WTC11 (cell line): ENCODE data around the gene P3H2. TPM values are rescaled to one million over a fixed set of nuclear protein-coding genes. Genes with fewer than 3 reads are reported as not detected.
A peak's percentile ranks its signal among the peaks of the same experiment; 100 is the strongest.

Experiments
- ATAC-seq: fragments of 200-7000 bp; cut with Tn5 transposase; 2 replicates; pipeline ENCODE4 v1.10.0; 2021; ENCODE audit warnings: mild to moderate bottlenecking, moderate library complexity
- CTCF ChIA-PET: fragments of 300-600 bp; sonication (Branson Sonifier 250); formaldehyde crosslinking; loops from one replicate; lab custom pipeline; 2021; ENCODE audit warnings: antibody characterized with exemption; lab: Charles Lee
- POLR2A ChIA-PET: fragments of 350-600 bp; sonication (Branson Sonifier 250); formaldehyde crosslinking; loops from one replicate; lab custom pipeline; 2021; ENCODE audit warnings: antibody characterized with exemption; lab: Charles Lee
- DNase-seq: peaks from one replicate; pipeline ENCODE4 v3.0.0; 2021; ENCODE audit warnings: low spot score
- H3K27ac Mint-ChIP-seq: 2 replicates; pipeline ENCODE4 v1.8.0; 2021; ENCODE audit warnings: mixed read lengths
- H3K27me3 Mint-ChIP-seq: 2 replicates; pipeline ENCODE4 v1.8.0; 2021; ENCODE audit warnings: low read depth, mild to moderate bottlenecking, moderate library complexity, mixed read lengths
- H3K36me3 Mint-ChIP-seq: 2 replicates; pipeline ENCODE4 v1.8.0; 2021; ENCODE audit warnings: mixed read lengths
- H3K4me1 Mint-ChIP-seq: 2 replicates; pipeline ENCODE4 v1.8.0; 2022; ENCODE audit warnings: mixed read lengths
- H3K4me3 Mint-ChIP-seq: 2 replicates; pipeline ENCODE4 v1.8.0; 2021; ENCODE audit warnings: mild to moderate bottlenecking, moderate library complexity, mixed read lengths
- H3K9me3 Mint-ChIP-seq: 2 replicates; pipeline ENCODE4 v1.8.0; 2021; ENCODE audit warnings: mixed read lengths
- ATF2 ChIP-seq: sonication (generic); formaldehyde crosslinking; IDR thresholded peaks from 2 replicates; pipeline ENCODE4 v1.8.1; 2022; ENCODE audit warnings: low read depth, missing genetic modification reagents, borderline replicate concordance
- ATF6 ChIP-seq: sonication (generic); formaldehyde crosslinking; IDR thresholded peaks from 2 replicates; pipeline ENCODE4 v1.8.1; 2023; ENCODE audit warnings: mild to moderate bottlenecking, missing genetic modification reagents
- CDX4 ChIP-seq: fragments of 250-450 bp; sonication (Bioruptor Pico); IDR thresholded peaks from 2 replicates; pipeline ENCODE4 v1.9.0; 2021; ENCODE audit warnings: moderate library complexity, mild to moderate bottlenecking, inconsistent platforms, borderline replicate concordance
- CREB1 ChIP-seq: sonication (generic); formaldehyde crosslinking; IDR thresholded peaks from 2 replicates; pipeline ENCODE4 v1.8.0; 2023; ENCODE audit warnings: mild to moderate bottlenecking, missing genetic modification reagents
- CREM ChIP-seq: sonication (generic); formaldehyde crosslinking; IDR thresholded peaks from 2 replicates; pipeline ENCODE4 v1.8.1; 2022; ENCODE audit warnings: mild to moderate bottlenecking, missing genetic modification reagents, moderate library complexity
- ETV6 ChIP-seq: sonication (generic); formaldehyde crosslinking; IDR thresholded peaks from 2 replicates; pipeline ENCODE4 v1.8.1; 2022; ENCODE audit warnings: mild to moderate bottlenecking, missing genetic modification reagents
- IRF2 ChIP-seq: sonication (generic); formaldehyde crosslinking; IDR thresholded peaks from 2 replicates; pipeline ENCODE4 v1.8.0; 2022; ENCODE audit warnings: low read depth, missing genetic modification reagents, borderline replicate concordance
- NR2C2 ChIP-seq: sonication (generic); formaldehyde crosslinking; IDR thresholded peaks from 2 replicates; pipeline ENCODE4 v1.8.0; 2022; ENCODE audit warnings: mild to moderate bottlenecking, missing genetic modification reagents
- USF1 ChIP-seq: sonication (generic); formaldehyde crosslinking; IDR thresholded peaks from 2 replicates; pipeline ENCODE4 v1.8.0; 2022; ENCODE audit warnings: mild to moderate bottlenecking, missing genetic modification reagents
- ZNF416 ChIP-seq: fragments of 250-450 bp; sonication (Bioruptor Pico); IDR thresholded peaks from 2 replicates; pipeline ENCODE4 v1.9.0; 2021; ENCODE audit warnings: mild to moderate bottlenecking, inconsistent platforms
- ZNF512 ChIP-seq: sonication (generic); formaldehyde crosslinking; IDR thresholded peaks from 2 replicates; pipeline ENCODE4 v1.8.1; 2022; ENCODE audit warnings: missing genetic modification reagents, borderline replicate concordance
- total RNA-seq: library from RNA; stranded (reverse); gene quantifications from 3 replicates; pipeline ENCODE4 v1.2.3, GENCODE V29; 2021
- TF ChIP-seq, protein P1 (sequence below): sonication (generic); formaldehyde crosslinking; IDR thresholded peaks from 2 replicates; pipeline ENCODE4 v1.8.0; 2022; ENCODE audit warnings: mild to moderate bottlenecking, missing genetic modification reagents
- TF ChIP-seq, protein P2 (sequence below): sonication (generic); formaldehyde crosslinking; IDR thresholded peaks from 2 replicates; pipeline ENCODE4 v1.8.0; 2023; ENCODE audit warnings: missing genetic modification reagents, mild to moderate bottlenecking, borderline replicate concordance
- TF ChIP-seq, protein P3 (sequence below): fragments of 250-450 bp; sonication (Bioruptor Pico); IDR thresholded peaks from 2 replicates; pipeline ENCODE4 v1.9.0; 2021; ENCODE audit warnings: mild to moderate bottlenecking

P3H2 gene
- total RNA-seq, 1 experiment from 2014 or later: 29.4 TPM

GRCh38 chr3:190000187-190000860, 120.4 kb downstream of the P3H2 start:
- no peak for TF ChIP-seq ETV6 (CRISPR knock-in tag)
- TF ChIP-seq, all 79 proteins: peak for 0
- Mint-ChIP-seq H3K9me3 (peaks cover 4% of the 10 kb centered on the region), H3K27ac (peak overlapping the region; percentile 96), H3K27me3 (no peaks in the 10 kb centered on the region), H3K4me3 (no peak overlapping the region; the same call in 1 of the 2 replicates), H3K4me1 (peaks cover 60% of the 10 kb centered on the region), H3K36me3 (peaks cover 4% of the 10 kb centered on the region; the same call in 1 of the 2 replicates)
- CTCF ChIA-PET: interaction anchor here (1.0 to 1.7 kb wide), 4 partner anchors 33 to 199 kb away, joined by 3 to 8 read pairs (median 4); no protein-coding TSS in a partner anchor
- peak; percentile 36; the same call in 1 of the 2 replicates for ATAC-seq
- POLR2A ChIA-PET: no interaction called here
- no peak for DNase-seq

DNA sequence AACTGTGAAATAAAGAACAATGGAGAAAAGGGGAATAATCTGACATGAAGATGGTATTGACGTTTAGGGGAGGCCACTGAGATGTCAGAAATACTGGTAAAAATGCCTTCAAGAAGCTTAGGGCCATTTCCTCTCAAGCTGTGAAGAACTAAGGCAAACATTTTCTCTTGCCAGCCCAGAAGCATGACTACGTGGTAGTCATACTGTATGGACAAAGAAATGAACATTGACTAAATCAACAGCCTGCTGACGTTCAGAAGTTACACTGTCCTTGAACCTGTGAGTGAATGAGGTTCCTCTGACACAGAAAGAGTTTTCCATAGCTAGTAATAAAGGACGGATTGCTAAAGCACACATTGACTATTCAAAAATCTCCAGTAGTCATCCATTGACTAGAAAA, 121.0 kb downstream of the P3H2 start:
- H3K27me3 Mint-ChIP-seq: no peaks in the 10 kb centered on the region
- DNase-seq: no peak
- no peak for TF ChIP-seq ZNF512 (CRISPR knock-in tag)
- TF ChIP-seq IRF2: no peak
- no peak for TF ChIP-seq CDX4
- no peak for TF ChIP-seq CREM
- H3K27ac Mint-ChIP-seq: 0 out of 2 replicates have a peak overlapping the region, but pooled peaks have one; percentile 96
- H3K4me1 Mint-ChIP-seq: peaks cover 63% of the 10 kb centered on the region
- H3K36me3 Mint-ChIP-seq: peaks cover 4% of the 10 kb centered on the region; the same call in 1 of the 2 replicates
- no peak for ATAC-seq
- peaks cover 4% of the 10 kb centered on the region for H3K9me3 Mint-ChIP-seq
- no peak overlapping the region for H3K4me3 Mint-ChIP-seq
- ChIA-PET POLR2A (no interaction called here), CTCF (no interaction called here)

- Mint-ChIP-seq H3K36me3 (peaks cover 9% of the 10 kb centered on the region; the same call in 1 of the 2 replicates), H3K4me1 (peaks cover 61% of the 10 kb centered on the region), H3K4me3 (no peak overlapping the region), H3K27ac (peak overlapping the region; percentile 93), H3K27me3 (no peaks in the 10 kb centered on the region), H3K9me3 (peaks cover 4% of the 10 kb centered on the region)
- ChIA-PET POLR2A (interaction anchor here (0.7 to 1.0 kb wide), 2 partner anchors 19 to 1856 kb away, joined by 3 to 5 read pairs; no protein-coding TSS in a partner anchor), CTCF (interaction anchor here (0.8 to 1.5 kb wide), 4 partner anchors 34 to 327 kb away, joined by 3 to 7 read pairs (median 4); partner anchors contain the start of genes CLDN1 and P3H2)
- ATAC-seq: peak; percentile 77
- TF ChIP-seq, protein P1, sequence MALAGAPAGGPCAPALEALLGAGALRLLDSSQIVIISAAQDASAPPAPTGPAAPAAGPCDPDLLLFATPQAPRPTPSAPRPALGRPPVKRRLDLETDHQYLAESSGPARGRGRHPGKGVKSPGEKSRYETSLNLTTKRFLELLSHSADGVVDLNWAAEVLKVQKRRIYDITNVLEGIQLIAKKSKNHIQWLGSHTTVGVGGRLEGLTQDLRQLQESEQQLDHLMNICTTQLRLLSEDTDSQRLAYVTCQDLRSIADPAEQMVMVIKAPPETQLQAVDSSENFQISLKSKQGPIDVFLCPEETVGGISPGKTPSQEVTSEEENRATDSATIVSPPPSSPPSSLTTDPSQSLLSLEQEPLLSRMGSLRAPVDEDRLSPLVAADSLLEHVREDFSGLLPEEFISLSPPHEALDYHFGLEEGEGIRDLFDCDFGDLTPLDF: no peak
- TF ChIP-seq, protein P2, sequence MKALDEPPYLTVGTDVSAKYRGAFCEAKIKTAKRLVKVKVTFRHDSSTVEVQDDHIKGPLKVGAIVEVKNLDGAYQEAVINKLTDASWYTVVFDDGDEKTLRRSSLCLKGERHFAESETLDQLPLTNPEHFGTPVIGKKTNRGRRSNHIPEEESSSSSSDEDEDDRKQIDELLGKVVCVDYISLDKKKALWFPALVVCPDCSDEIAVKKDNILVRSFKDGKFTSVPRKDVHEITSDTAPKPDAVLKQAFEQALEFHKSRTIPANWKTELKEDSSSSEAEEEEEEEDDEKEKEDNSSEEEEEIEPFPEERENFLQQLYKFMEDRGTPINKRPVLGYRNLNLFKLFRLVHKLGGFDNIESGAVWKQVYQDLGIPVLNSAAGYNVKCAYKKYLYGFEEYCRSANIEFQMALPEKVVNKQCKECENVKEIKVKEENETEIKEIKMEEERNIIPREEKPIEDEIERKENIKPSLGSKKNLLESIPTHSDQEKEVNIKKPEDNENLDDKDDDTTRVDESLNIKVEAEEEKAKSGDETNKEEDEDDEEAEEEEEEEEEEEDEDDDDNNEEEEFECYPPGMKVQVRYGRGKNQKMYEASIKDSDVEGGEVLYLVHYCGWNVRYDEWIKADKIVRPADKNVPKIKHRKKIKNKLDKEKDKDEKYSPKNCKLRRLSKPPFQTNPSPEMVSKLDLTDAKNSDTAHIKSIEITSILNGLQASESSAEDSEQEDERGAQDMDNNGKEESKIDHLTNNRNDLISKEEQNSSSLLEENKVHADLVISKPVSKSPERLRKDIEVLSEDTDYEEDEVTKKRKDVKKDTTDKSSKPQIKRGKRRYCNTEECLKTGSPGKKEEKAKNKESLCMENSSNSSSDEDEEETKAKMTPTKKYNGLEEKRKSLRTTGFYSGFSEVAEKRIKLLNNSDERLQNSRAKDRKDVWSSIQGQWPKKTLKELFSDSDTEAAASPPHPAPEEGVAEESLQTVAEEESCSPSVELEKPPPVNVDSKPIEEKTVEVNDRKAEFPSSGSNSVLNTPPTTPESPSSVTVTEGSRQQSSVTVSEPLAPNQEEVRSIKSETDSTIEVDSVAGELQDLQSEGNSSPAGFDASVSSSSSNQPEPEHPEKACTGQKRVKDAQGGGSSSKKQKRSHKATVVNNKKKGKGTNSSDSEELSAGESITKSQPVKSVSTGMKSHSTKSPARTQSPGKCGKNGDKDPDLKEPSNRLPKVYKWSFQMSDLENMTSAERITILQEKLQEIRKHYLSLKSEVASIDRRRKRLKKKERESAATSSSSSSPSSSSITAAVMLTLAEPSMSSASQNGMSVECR (CRISPR knock-in tag): no peak
- TF ChIP-seq CREB1 (CRISPR knock-in tag): no peak
- no peak for TF ChIP-seq NR2C2 (CRISPR knock-in tag)
- peak; percentile 24 for DNase-seq
Observed at GRCh38 chr3:189995129-189995528, 125.6 kb downstream of the P3H2 start.

- Mint-ChIP-seq H3K27ac (peak overlapping the region; percentile 82), H3K4me3 (no peak overlapping the region), H3K27me3 (no peaks in the 10 kb centered on the region), H3K4me1 (peaks cover 58% of the 10 kb centered on the region), H3K36me3 (peaks cover 12% of the 10 kb centered on the region), H3K9me3 (no peaks in the 10 kb centered on the region)
- ATAC-seq (no peak), DNase-seq (no peak)
- CTCF ChIA-PET: no interaction called here
- POLR2A ChIA-PET: no interaction called here
- TF ChIP-seq ZNF416 (CRISPR knock-in tag) (no peak), USF1 (CRISPR knock-in tag) (no peak), ATF6 (CRISPR knock-in tag) (no peak), ATF2 (CRISPR knock-in tag) (no peak), CREM (no peak)
- TF ChIP-seq, protein P3, sequence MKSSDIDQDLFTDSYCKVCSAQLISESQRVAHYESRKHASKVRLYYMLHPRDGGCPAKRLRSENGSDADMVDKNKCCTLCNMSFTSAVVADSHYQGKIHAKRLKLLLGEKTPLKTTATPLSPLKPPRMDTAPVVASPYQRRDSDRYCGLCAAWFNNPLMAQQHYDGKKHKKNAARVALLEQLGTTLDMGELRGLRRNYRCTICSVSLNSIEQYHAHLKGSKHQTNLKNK: no peak
Observed at GRCh38 chr3:189990826-189991225, 129.9 kb downstream of the P3H2 start.
